Neuronal stem cell (in vitro differentiated cells): ENCODE measurements around the gene HOXA6.

Experiments used
- DNase-seq: peaks from one replicate; pipeline ENCODE4 v3.0.0-alpha.2; 2013; ENCODE audit warnings: low spot score
- H2AFZ ChIP-seq: one replicate; pipeline ENCODE4 v1.6.1; 2013; ENCODE audit warnings: mild to moderate bottlenecking, low read length, inconsistent platforms
- H2AK5ac ChIP-seq: 2 replicates; pipeline ENCODE4 v1.6.1; 2013; ENCODE audit warnings: low read depth, mild to moderate bottlenecking, inconsistent platforms, low read length, moderate library complexity, mixed read lengths
- H2BK120ac ChIP-seq: 2 replicates; pipeline ENCODE4 v1.6.1; 2013; ENCODE audit warnings: low read depth, mild to moderate bottlenecking, inconsistent platforms, low read length, moderate library complexity, mixed read lengths
- H2BK12ac ChIP-seq: one replicate; pipeline ENCODE4 v1.6.1; 2013; ENCODE audit warnings: low read length, inconsistent platforms
- H2BK15ac ChIP-seq: 2 replicates; pipeline ENCODE4 v1.6.1; 2013; ENCODE audit warnings: mild to moderate bottlenecking, low read length, inconsistent platforms, mixed read lengths
- H2BK5ac ChIP-seq: one replicate; pipeline ENCODE4 v1.6.1; 2013; ENCODE audit warnings: inconsistent platforms, mild to moderate bottlenecking, low read length, moderate library complexity
- H3K14ac ChIP-seq: one replicate; pipeline ENCODE4 v1.6.1; 2013; ENCODE audit warnings: low read length, inconsistent platforms
- H3K18ac ChIP-seq: 2 replicates; pipeline ENCODE4 v1.6.1; 2013; ENCODE audit warnings: low read length, inconsistent platforms
- H3K23ac ChIP-seq: 2 replicates; pipeline ENCODE4 v1.6.1; 2013; ENCODE audit warnings: low read depth, mild to moderate bottlenecking, mixed read lengths, low read length, inconsistent platforms; ENCODE audit not compliant: poor library complexity
- H3K27ac ChIP-seq: replicated peaks from 3 replicates; pipeline ENCODE4 v1.5.1; 2013; ENCODE audit warnings: low read length, inconsistent platforms
- H3K27me3 ChIP-seq, 3 experiments: 2 replicates each; pipeline ENCODE4 v1.6.1; 2013; ENCODE audit warnings: low read length in 3 of 3, mild to moderate bottlenecking in 2 of 3, inconsistent platforms in 1 of 3, low read depth in 1 of 3, mixed read lengths in 1 of 3, moderate library complexity in 1 of 3; ENCODE audit not compliant: control insufficient read depth in 3 of 3, insufficient read depth in 3 of 3
- H3K36me3 ChIP-seq, 2 donors: replicated peaks in 1 of 2; 2 replicates each; pipeline ENCODE4 v1.6.1; 2013; ENCODE audit warnings: low read length in 2 of 2; ENCODE audit not compliant: control insufficient read depth in 2 of 2, insufficient read depth in 2 of 2
- H3K4ac ChIP-seq: 2 replicates; pipeline ENCODE4 v1.6.1; 2013; ENCODE audit warnings: inconsistent platforms, mild to moderate bottlenecking, low read length, moderate library complexity
- H3K4me1 ChIP-seq, 2 donors: 1 replicate in 1 of 2; 2 replicates in 1 of 2; pipeline ENCODE4 v1.6.1; 2013; ENCODE audit warnings: low read length in 2 of 2, low read depth in 1 of 2; ENCODE audit not compliant: control insufficient read depth in 2 of 2, insufficient read depth in 1 of 2
- H3K4me2 ChIP-seq: one replicate; pipeline ENCODE4 v1.6.1; 2013; ENCODE audit warnings: mild to moderate bottlenecking, low read length, inconsistent platforms; ENCODE audit not compliant: insufficient read depth, poor library complexity, severe bottlenecking
- H3K4me3 ChIP-seq, 2 donors: 2 replicates each; pipeline ENCODE4 v1.5.1; 2013; ENCODE audit warnings: low read length in 2 of 2, mild to moderate bottlenecking in 2 of 2, inconsistent platforms in 1 of 2, moderate library complexity in 1 of 2
- H3K79me1 ChIP-seq: one replicate; pipeline ENCODE4 v1.6.1; 2013; ENCODE audit warnings: low read depth, mild to moderate bottlenecking, inconsistent platforms, low read length, moderate library complexity
- H3K9ac ChIP-seq: one replicate; pipeline ENCODE4 v1.6.1; 2013; ENCODE audit warnings: mild to moderate bottlenecking, low read depth, low read length, inconsistent platforms; ENCODE audit not compliant: poor library complexity
- H3K9me3 ChIP-seq, 2 donors: replicated peaks in 1 of 2; 2 replicates each; pipeline versions ENCODE3 to v1.6.1; 2013; ENCODE audit warnings: low read length in 2 of 2, mild to moderate bottlenecking in 2 of 2, inconsistent platforms in 1 of 2, low read depth in 1 of 2, mixed read lengths in 1 of 2, moderate library complexity in 1 of 2; ENCODE audit not compliant: control insufficient read depth in 2 of 2, insufficient read depth in 1 of 2
- H4K8ac ChIP-seq: one replicate; pipeline ENCODE4 v1.6.1; 2013; ENCODE audit warnings: low read depth, mild to moderate bottlenecking, inconsistent platforms, low read length, moderate library complexity
- H4K91ac ChIP-seq: one replicate; pipeline ENCODE4 v1.6.1; 2013; ENCODE audit warnings: low read length, low read depth, mild to moderate bottlenecking, inconsistent platforms; ENCODE audit not compliant: poor library complexity
- WGBS, 2 donors: extraction: QIAGEN DNeasy Blood & Tissue Kit; methylation state at CpG; one replicate each; pipeline ENCODE4 v1.1.7; 2013; ENCODE audit warnings: missing lambda C conversion rate in 2 of 2, mixed read lengths in 1 of 2; ENCODE audit not compliant: insufficient read length in 2 of 2, insufficient replicate concordance in 1 of 2; ENCODE audit errors: extremely low coverage in 2 of 2; 5-methylcytosine and 5-hydroxymethylcytosine counted together

Gene HOXA6

DNA sequence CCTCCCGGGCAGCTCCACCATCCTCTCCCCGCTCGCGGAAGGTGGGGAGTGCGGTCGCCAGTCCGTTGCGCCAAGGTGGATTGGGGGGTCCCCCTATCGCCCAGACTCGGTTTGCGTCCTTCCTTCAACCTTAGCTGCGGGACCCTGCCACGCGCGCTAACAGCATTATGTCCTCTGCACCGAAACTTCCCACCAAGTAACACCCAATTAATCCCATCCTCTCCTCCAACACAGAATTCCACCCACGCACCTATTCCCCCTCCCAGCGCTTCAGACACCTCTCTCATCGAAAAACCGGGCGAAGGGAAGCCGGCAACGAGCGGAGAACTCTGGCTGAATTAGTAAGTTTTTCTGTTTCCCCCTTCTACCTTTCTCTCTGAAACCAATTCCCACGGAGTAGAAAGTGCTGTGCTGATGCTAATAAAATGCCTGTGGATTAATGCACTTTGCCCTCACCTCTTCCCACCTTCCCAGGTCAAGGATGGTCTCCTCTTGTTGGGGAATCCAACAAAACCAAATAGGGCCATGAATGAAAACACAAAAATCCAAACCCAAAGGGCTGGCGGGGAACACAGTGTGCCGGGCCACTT lies 3.9 kb upstream of the HOXA6 start:
- Histone ChIP-seq H3K14ac (no peak overlapping the region), H2BK5ac (no peak overlapping the region), H3K9ac (peak overlapping the region; percentile 17), H3K36me3 (no peaks in the 10 kb centered on the region), H2BK120ac (no peak overlapping the region), H4K91ac (no peak overlapping the region), H3K4me1 (no peaks in the 10 kb centered on the region), H3K27ac (no peak overlapping the region), H3K79me1 (no peaks in the 10 kb centered on the region), H3K4me3 (peak overlapping the region; percentile 34 to 36), H3K27me3 (peaks cover 82 to 99% (median 99%) of the 10 kb centered on the region in 3 experiments), H3K4ac (no peak overlapping the region), H2BK12ac (no peak overlapping the region), H3K18ac (peak overlapping the region; percentile 44), H3K9me3 (peaks cover 3 to 42% of the 10 kb centered on the region in 2 donors), H3K4me2 (peak overlapping the region; percentile 49), H2AK5ac (no peak overlapping the region), H2BK15ac (no peak overlapping the region), H3K23ac (peak overlapping the region; percentile 37), H2AFZ (peak overlapping the region; percentile 86), H4K8ac (no peak overlapping the region)
- WGBS, 2 donors: 100% methylated on average over 1 of the region's 27 CpGs; no CpG with 5 or more reads in 1 of the 2 donors
- no peak for DNase-seq

DNA sequence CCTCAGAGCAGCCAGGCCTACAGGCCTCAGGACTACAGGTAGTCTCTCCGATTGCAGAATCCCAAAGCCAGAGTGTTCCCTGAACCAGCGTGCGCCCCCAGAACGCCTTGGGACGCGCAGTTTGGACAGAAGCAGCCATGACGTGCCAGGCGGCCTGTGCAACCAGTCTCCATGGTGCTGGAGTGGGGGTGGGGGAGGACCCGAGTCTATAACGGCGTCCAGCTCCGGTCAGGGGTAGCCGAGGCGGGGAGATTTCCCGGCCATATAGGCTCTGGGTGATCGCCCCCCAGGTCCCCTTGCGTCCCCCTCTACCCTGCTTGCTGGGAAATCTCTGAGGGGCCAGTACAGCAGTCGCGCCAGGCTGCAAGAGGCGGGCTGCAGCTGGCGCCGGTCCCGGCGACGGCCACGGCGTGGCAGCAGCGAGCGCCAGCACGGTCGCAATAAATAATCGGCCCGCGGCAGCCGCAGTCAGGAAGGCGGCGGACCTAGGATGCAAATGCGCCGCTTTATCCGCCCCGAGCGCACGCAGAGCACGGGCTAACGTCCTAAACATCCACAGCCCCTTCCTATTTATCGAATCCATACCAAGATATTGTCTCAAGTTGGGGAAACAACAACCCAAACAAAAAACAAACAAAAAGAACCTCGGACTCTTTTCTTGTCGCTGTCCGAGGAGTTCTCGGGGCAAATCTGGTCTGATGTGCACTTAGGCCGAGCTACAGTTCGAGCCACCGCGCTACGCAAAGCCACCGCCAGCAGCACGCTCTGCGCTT lies 3.2 kb upstream of the HOXA6 start:
- Histone ChIP-seq H3K27me3 (peaks cover 78 to 99% (median 99%) of the 10 kb centered on the region in 3 experiments), H3K79me1 (no peaks in the 10 kb centered on the region), H3K4me2 (peak overlapping the region; percentile 49), H2BK12ac (no peak overlapping the region), H4K91ac (no peak overlapping the region), H2AK5ac (no peak overlapping the region), H2BK120ac (no peak overlapping the region), H3K36me3 (no peaks in the 10 kb centered on the region), H4K8ac (no peak overlapping the region), H3K23ac (peak overlapping the region; percentile 37), H3K4ac (no peak overlapping the region), H3K9me3 (peaks cover 3 to 39% of the 10 kb centered on the region in 2 donors), H3K27ac (no peak overlapping the region), H3K14ac (no peak overlapping the region), H2BK15ac (no peak overlapping the region), H3K4me1 (no peaks in the 10 kb centered on the region), H2BK5ac (no peak overlapping the region), H3K18ac (peak overlapping the region; percentile 44), H3K4me3 (peak overlapping the region; percentile 34 to 36), H2AFZ (peak overlapping the region; percentile 86), H3K9ac (peak overlapping the region; percentile 17)
- no CpG with 5 or more reads among the region's 58 CpGs for WGBS, 2 donors
- DNase-seq: no peak

DNA sequence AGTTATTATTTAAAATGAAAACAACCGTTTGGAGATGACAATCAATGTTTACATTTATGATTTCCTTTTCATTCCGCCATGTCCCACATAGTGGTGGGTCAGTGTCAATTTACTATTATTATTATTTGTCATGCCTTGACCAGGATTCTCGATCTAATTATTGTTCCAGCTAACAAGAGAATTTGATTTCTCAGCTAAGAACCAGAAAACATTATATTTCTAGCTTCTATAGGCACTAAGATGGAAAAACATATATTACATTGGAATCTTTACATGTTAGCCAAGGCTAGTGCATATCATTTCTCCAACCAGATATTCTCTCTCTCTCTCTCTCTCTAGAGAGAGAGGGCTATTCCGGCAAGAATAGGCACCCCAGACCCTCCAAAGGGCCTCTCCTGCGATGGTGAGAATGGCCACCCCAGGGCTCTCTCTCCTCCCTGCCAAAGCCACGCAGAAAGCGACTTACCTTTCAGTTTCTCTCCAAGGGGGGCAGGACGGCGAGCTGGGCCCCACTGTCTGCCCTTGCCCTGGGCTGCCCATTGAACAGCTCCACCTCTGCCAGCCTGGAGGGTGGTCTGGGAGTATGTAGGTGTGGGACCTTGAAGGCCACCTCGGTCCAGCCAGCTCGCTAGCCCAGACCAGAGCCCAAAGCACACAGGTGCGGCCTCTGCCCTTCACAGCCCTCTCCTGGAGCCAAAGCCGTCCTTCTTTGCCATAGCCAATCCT lies 2.4 kb upstream of the HOXA6 start:
- H3K79me1 ChIP-seq: no peaks in the 10 kb centered on the region
- H3K14ac ChIP-seq: no peak overlapping the region
- peak overlapping the region in 1 of 2 donors; percentile 32 for H3K4me3 ChIP-seq
- no peak overlapping the region for H4K8ac ChIP-seq
- H3K4ac ChIP-seq: no peak overlapping the region
- no peaks in the 10 kb centered on the region for H3K4me1 ChIP-seq
- no peak overlapping the region for H3K9ac ChIP-seq
- peak overlapping the region; percentile 73 for H3K23ac ChIP-seq
- H2AK5ac ChIP-seq: no peak overlapping the region
- no peak overlapping the region for H3K27ac ChIP-seq
- whole genome bisulfite sequencing, 2 donors: no CpG with 5 or more reads among the region's 13 CpGs
- H2BK120ac ChIP-seq: no peak overlapping the region
- H2AFZ ChIP-seq: peak overlapping the region; percentile 86
- no peaks in the 10 kb centered on the region for H3K36me3 ChIP-seq
- no peak overlapping the region for H2BK5ac ChIP-seq
- no peak for DNase-seq
- H3K27me3 ChIP-seq: peaks cover 78 to 99% (median 99%) of the 10 kb centered on the region in 3 experiments
- H3K18ac ChIP-seq: no peak overlapping the region
- H3K9me3 ChIP-seq: peaks cover 3 to 32% of the 10 kb centered on the region in 2 donors
- no peak overlapping the region for H4K91ac ChIP-seq
- H2BK12ac ChIP-seq: no peak overlapping the region
- H3K4me2 ChIP-seq: no peak overlapping the region
- H2BK15ac ChIP-seq: no peak overlapping the region
